ENCODE results near the gene MAP3K15. TPM values are rescaled to one million over a fixed set of nuclear protein-coding genes. Genes with fewer than 3 reads are reported as not detected.

MAP3K15 gene
- total RNA-seq, 1 donor from 2014 or later = 1.7 TPM

- Mint-ChIP-seq H3K27ac (ENCODE audit: unreplicated experiment) (no peak overlapping the region), H3K9me3 (ENCODE audit: unreplicated experiment) (no peaks in the 10 kb centered on the region), H3K36me3 (ENCODE audit: low read depth, unreplicated experiment) (peaks cover 27% of the 10 kb centered on the region), H3K27me3 (ENCODE audit: unreplicated experiment) (no peaks in the 10 kb centered on the region), H3K4me1 (ENCODE audit: unreplicated experiment) (no peaks in the 10 kb centered on the region), H3K4me3 (ENCODE audit: unreplicated experiment) (no peak overlapping the region)
- no peak for TF ChIP-seq CTCF (IDR thresholded peaks at IDR 0.05; ENCODE audit: unreplicated experiment)
- DNase-seq (ENCODE audit: low spot score) = no peak
Measured at GRCh38 chrX:19540076-19540475, 24.8 kb upstream of the MAP3K15 start.

DNA sequence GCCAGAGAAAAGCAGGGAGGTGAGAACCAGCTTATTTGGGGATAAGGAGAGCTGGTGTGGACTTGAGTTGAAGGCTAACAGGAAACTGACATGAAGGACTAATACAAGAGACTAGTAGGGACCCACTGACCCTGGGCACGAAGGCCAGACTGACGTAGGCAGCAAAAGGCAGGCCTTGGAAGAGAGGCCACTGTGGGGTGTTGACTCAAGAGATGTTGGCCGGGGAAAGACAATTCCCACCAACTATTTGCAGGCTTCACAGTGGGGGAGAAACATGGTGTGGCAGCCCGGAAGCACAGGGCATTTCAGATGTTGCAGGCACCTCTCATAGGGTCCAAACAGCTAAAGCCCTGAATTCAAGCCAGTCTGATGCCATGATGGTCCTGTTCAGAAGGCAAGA, 24.4 kb upstream of the MAP3K15 start:
- Mint-ChIP-seq H3K27ac (ENCODE audit: unreplicated experiment) (no peak overlapping the region), H3K27me3 (ENCODE audit: unreplicated experiment) (no peaks in the 10 kb centered on the region), H3K36me3 (ENCODE audit: low read depth, unreplicated experiment) (peaks cover 25% of the 10 kb centered on the region), H3K4me3 (ENCODE audit: unreplicated experiment) (no peak overlapping the region), H3K9me3 (ENCODE audit: unreplicated experiment) (no peaks in the 10 kb centered on the region), H3K4me1 (ENCODE audit: unreplicated experiment) (no peaks in the 10 kb centered on the region)
- TF ChIP-seq CTCF (IDR thresholded peaks at IDR 0.05; ENCODE audit: unreplicated experiment) = no peak
- DNase-seq (ENCODE audit: low spot score) = no peak

GRCh38 chrX:19535476-19535875, 20.2 kb upstream of the MAP3K15 start:
- TF ChIP-seq CTCF (IDR thresholded peaks at IDR 0.05; ENCODE audit: unreplicated experiment) = no peak
- Mint-ChIP-seq H3K27me3 (ENCODE audit: unreplicated experiment) (no peaks in the 10 kb centered on the region), H3K4me1 (ENCODE audit: unreplicated experiment) (no peaks in the 10 kb centered on the region), H3K4me3 (ENCODE audit: unreplicated experiment) (no peak overlapping the region), H3K36me3 (ENCODE audit: low read depth, unreplicated experiment) (peaks cover 10% of the 10 kb centered on the region), H3K27ac (ENCODE audit: unreplicated experiment) (no peak overlapping the region), H3K9me3 (ENCODE audit: unreplicated experiment) (no peaks in the 10 kb centered on the region)
- no peak for DNase-seq (ENCODE audit: low spot score)

GRCh38 chrX:19532709-19533108, 17.4 kb upstream of the MAP3K15 start:
- Mint-ChIP-seq H3K4me1 (ENCODE audit: unreplicated experiment) (no peaks in the 10 kb centered on the region), H3K27me3 (ENCODE audit: unreplicated experiment) (no peaks in the 10 kb centered on the region), H3K36me3 (ENCODE audit: low read depth, unreplicated experiment) (peaks cover 3% of the 10 kb centered on the region), H3K4me3 (ENCODE audit: unreplicated experiment) (no peak overlapping the region), H3K27ac (ENCODE audit: unreplicated experiment) (no peak overlapping the region), H3K9me3 (ENCODE audit: unreplicated experiment) (no peaks in the 10 kb centered on the region)
- no peak for TF ChIP-seq CTCF (IDR thresholded peaks at IDR 0.05; ENCODE audit: unreplicated experiment)
- no peak for DNase-seq (ENCODE audit: low spot score)

- Mint-ChIP-seq H3K27ac (ENCODE audit: unreplicated experiment) (no peak overlapping the region), H3K27me3 (ENCODE audit: unreplicated experiment) (peaks cover 6% of the 10 kb centered on the region), H3K4me3 (ENCODE audit: unreplicated experiment) (no peak overlapping the region), H3K9me3 (ENCODE audit: unreplicated experiment) (no peaks in the 10 kb centered on the region), H3K4me1 (ENCODE audit: unreplicated experiment) (no peaks in the 10 kb centered on the region), H3K36me3 (ENCODE audit: low read depth, unreplicated experiment) (no peaks in the 10 kb centered on the region)
- DNase-seq (ENCODE audit: low spot score) = no peak
- no peak for TF ChIP-seq CTCF (IDR thresholded peaks at IDR 0.05; ENCODE audit: unreplicated experiment)
Measured at GRCh38 chrX:19517965-19518364, 2.7 kb upstream of the MAP3K15 start.

All from endothelial cell (in vitro differentiated cells).